Endothelial cell of umbilical vein (primary cell): Measurements from ENCODE around the gene FGR. TPM values are rescaled to one million over a fixed set of nuclear protein-coding genes. Genes with fewer than 3 reads are reported as not detected.

Experiments
- BruUV-seq: library from RNA; stranded (reverse); fragments of 400-500 nt; replicated peaks from 2 replicates; lab custom pipeline; 2021; lab: Mats Ljungman, UMichigan
- CTCF ChIA-PET: fragments of 300-600, 350-600 bp; sonication (Branson Sonifier 250); formaldehyde crosslinking; loops from one replicate; lab custom pipeline; 2021; ENCODE audit warnings: antibody characterized with exemption, inconsistent platforms; lab: Charles Lee
- POLR2A ChIA-PET: fragments of 300-600, 350-600 bp; sonication (Branson Sonifier 250); formaldehyde crosslinking; loops from one replicate; lab custom pipeline; 2021; ENCODE audit warnings: antibody characterized with exemption, inconsistent platforms; lab: Charles Lee
- DNase-seq: peaks from one replicate; pipeline ENCODE4 v3.0.0-alpha.2; 2011; ENCODE audit warnings: low read depth, low spot score
- FAIRE-seq: peaks from 2 replicates; lab custom pipeline; 2011; peaks lifted over from hg19 to GRCh38; lab: Jason Lieb, UNC
- H2AFZ ChIP-seq: 2 replicates; pipeline ENCODE4 v1.6.0; 2012; ENCODE audit warnings: low read depth, low read length, control low read depth, inconsistent platforms
- H3K27ac ChIP-seq: 2 replicates; pipeline ENCODE4 v1.5.1; 2011; ENCODE audit warnings: low read depth, mild to moderate bottlenecking, control low read depth, low read length, moderate library complexity; ENCODE audit not compliant: insufficient read depth
- H3K27me3 ChIP-seq, 2 experiments: 2 replicates each; pipeline versions ENCODE4 v1.6.0 to v1.6.1; 2011; ENCODE audit warnings: low read length in 2 of 2, mixed read lengths in 1 of 2; ENCODE audit not compliant: control insufficient read depth in 2 of 2, insufficient read depth in 2 of 2
- H3K36me3 ChIP-seq, 2 experiments: 2 replicates in 1 of 2; 3 replicates in 1 of 2; pipeline ENCODE4 v1.5.1; 2011; ENCODE audit warnings: low read length in 2 of 2, mild to moderate bottlenecking in 1 of 2, moderate library complexity in 1 of 2; ENCODE audit not compliant: control insufficient read depth in 2 of 2, insufficient read depth in 2 of 2; ENCODE audit errors: extremely low read depth in 1 of 2
- H3K4me1 ChIP-seq: 3 replicates; pipeline ENCODE4 v1.5.1; 2011; ENCODE audit warnings: mild to moderate bottlenecking, low read length; ENCODE audit not compliant: control insufficient read depth, insufficient read depth; ENCODE audit errors: extremely low read depth
- H3K4me2 ChIP-seq: 2 replicates; pipeline ENCODE4 v1.6.1; 2011; ENCODE audit warnings: low read length, control low read depth, mixed read lengths; ENCODE audit not compliant: insufficient read depth
- H3K4me3 ChIP-seq, 3 experiments: fragments of 200-600 bp in 1 of 3; sonication (generic), shearing (Covaris generic) in 1 of 3; replicated peaks in 1 of 3; 2 replicates each; pipeline ENCODE4 v1.5.1; 2011 to 2016; ENCODE audit warnings: control low read depth in 3 of 3, low read length in 3 of 3, mild to moderate bottlenecking in 2 of 3, inconsistent platforms in 1 of 3, low read depth in 1 of 3, moderate library complexity in 1 of 3; ENCODE audit not compliant: insufficient read depth in 1 of 3
- H3K79me2 ChIP-seq: 2 replicates; pipeline ENCODE4 v1.6.0; 2012; ENCODE audit warnings: low read length, inconsistent platforms; ENCODE audit not compliant: control insufficient read depth, insufficient read depth
- H3K9ac ChIP-seq: replicated peaks from 2 replicates; pipeline ENCODE3; 2011; ENCODE audit warnings: low read length, control low read depth; ENCODE audit not compliant: insufficient read depth; ENCODE audit errors: extremely low read depth
- H3K9me1 ChIP-seq: replicated peaks from 3 replicates; pipeline ENCODE4 v1.6.0; 2011; ENCODE audit warnings: mild to moderate bottlenecking, low read length; ENCODE audit not compliant: control insufficient read depth, insufficient read depth; ENCODE audit errors: extremely low read depth
- H3K9me3 ChIP-seq: replicated peaks from 2 replicates; pipeline ENCODE4 v1.5.1; 2012; ENCODE audit warnings: low read length, inconsistent platforms; ENCODE audit not compliant: control insufficient read depth, insufficient read depth
- H4K20me1 ChIP-seq: replicated peaks from 2 replicates; pipeline ENCODE3; 2011; ENCODE audit warnings: mild to moderate bottlenecking, low read length; ENCODE audit not compliant: control insufficient read depth, insufficient read depth; ENCODE audit errors: extremely low read depth
- CTCF ChIP-seq, 2 donors: IDR thresholded peaks; 1 replicate in 1 of 2; 2 replicates in 1 of 2; pipeline ENCODE4 v1.5.1; 2011; ENCODE audit warnings: low read length in 2 of 2, mild to moderate bottlenecking in 2 of 2, moderate library complexity in 2 of 2, control low read depth in 1 of 2, inconsistent platforms in 1 of 2, low read depth in 1 of 2; ENCODE audit not compliant: insufficient read depth in 1 of 2; ENCODE audit errors: extremely low read depth in 1 of 2
- EZH2 ChIP-seq: IDR thresholded peaks from 2 replicates; pipeline ENCODE4 v1.6.1; 2012; ENCODE audit warnings: borderline replicate concordance, low read depth, mild to moderate bottlenecking, moderate library complexity, low read length, inconsistent platforms; ENCODE audit not compliant: severe bottlenecking
- FOS ChIP-seq: IDR thresholded peaks from 2 replicates; pipeline ENCODE4 v1.6.1; 2011; ENCODE audit warnings: mild to moderate bottlenecking, low read length, moderate library complexity, borderline replicate concordance; ENCODE audit not compliant: insufficient read depth
- GATA2 ChIP-seq: IDR thresholded peaks from 2 replicates; pipeline ENCODE4 v1.7.0; 2011; ENCODE audit warnings: low read depth, mild to moderate bottlenecking, moderate library complexity, mixed read lengths, low read length; ENCODE audit not compliant: insufficient read length, insufficient read depth
- JUN ChIP-seq: IDR thresholded peaks from 2 replicates; pipeline ENCODE4 v1.6.1; 2011; ENCODE audit warnings: borderline replicate concordance, low read depth; ENCODE audit not compliant: insufficient read length, insufficient read depth
- MAX ChIP-seq: IDR thresholded peaks from 2 replicates; pipeline ENCODE4 v1.6.1; 2011; ENCODE audit not compliant: insufficient read depth, insufficient read length
- MYC ChIP-seq: IDR thresholded peaks from one replicate; pipeline ENCODE4 v1.6.1; 2011; ENCODE audit warnings: mild to moderate bottlenecking, low read depth, low read length
- POLR2A ChIP-seq: IDR thresholded peaks from 2 replicates; pipeline ENCODE4 v1.6.1; 2012; ENCODE audit warnings: low read depth, mild to moderate bottlenecking, control low read depth, low read length
- POLR2AphosphoS5 ChIP-seq: IDR thresholded peaks from 2 replicates; pipeline ENCODE4 v1.6.1; 2012; ENCODE audit warnings: low read depth, mild to moderate bottlenecking, control low read depth, low read length, moderate library complexity; ENCODE audit not compliant: insufficient read depth
- dilution Hi-C: fragments of 300-500 bp; cut with MboI; formaldehyde crosslinking; loops from one replicate; pipeline ENCODE4 v1.15.0; 2019; ENCODE audit warnings: low sequenced_read_pairs; ENCODE audit not compliant: extremely low pct_ligation_motif_present
- intact Hi-C: fragments of 100-400 bp; cut with micrococcal nuclease; formaldehyde crosslinking; loops from one replicate; pipeline ENCODE4 v1.10.0; 2022
- polyA plus RNA-seq, 4 experiments: library from polyadenylated mRNA; depleted of rRNA in 3 of 4; stranded (reverse) in 3 of 4; unstranded in 1 of 4; fragments of >200 nt; gene quantifications; 2 replicates each; pipeline versions ENCODE4 v1.2.1 to v1.2.3, GENCODE V29; 2011 to 2012; ENCODE audit warnings: missing spikeins in 1 of 4
- total RNA-seq: library from RNA; stranded (reverse); gene quantifications from 2 replicates; pipeline ENCODE4 v1.2.3, GENCODE V29; 2021

Gene FGR
- total and polyA plus RNA-seq, 2 donors (not counting 3 experiments of a cell fraction or from before 2014, with no cell fraction given) = 0.18 TPM; not detected in 1

GRCh38 chr1:27596261-27596660 lies 38.7 kb downstream of the FGR start:
- TF ChIP-seq MAX = no peak
- no peak for TF ChIP-seq FOS
- TF ChIP-seq CTCF (IDR thresholded peaks at IDR 0.05; ENCODE audit: extremely low read depth in 1 of 2, insufficient read depth in 1 of 2, low read depth in 1 of 2, low read length in 2 of 2) = no peak
- Histone ChIP-seq H4K20me1 (no peaks in the 10 kb centered on the region), H3K9ac (no peak overlapping the region), H3K9me1 (no peaks in the 10 kb centered on the region), H3K27ac (no peak overlapping the region), H3K27me3 (no peaks in the 10 kb centered on the region), H3K4me1 (peaks cover 16% of the 10 kb centered on the region), H3K79me2 (peaks cover 15% of the 10 kb centered on the region), H3K36me3 (peaks cover 0 to 5% of the 10 kb centered on the region in 2 experiments), H3K4me2 (no peak overlapping the region), H3K4me3 (no peak overlapping the region), H2AFZ (no peak overlapping the region), H3K9me3 (no peaks in the 10 kb centered on the region)
- FAIRE-seq (no peak), DNase-seq (no peak)
- ChIA-PET POLR2A (no interaction called here), CTCF (interaction anchor here (1.2 to 4.2 kb wide), 3 partner anchors 16 to 231 kb away, joined by 3 to 27 read pairs (median 3); no protein-coding TSS in a partner anchor)
- intact Hi-C loops = no loop called here
- BruUV-seq = no TSS peak
- dilution Hi-C loops = loop anchor here (25.0 kb wide), 1 partner anchor 184 kb away; no protein-coding TSS in a partner anchor

- FAIRE-seq (no peak), DNase-seq (no peak)
- TF ChIP-seq MAX (no peak), MYC (no peak), CTCF (IDR thresholded peaks at IDR 0.05; ENCODE audit: extremely low read depth in 1 of 2, insufficient read depth in 1 of 2, low read depth in 1 of 2, low read length in 2 of 2) (no peak), POLR2A (no peak), FOS (no peak), POLR2AphosphoS5 (no peak), GATA2 (no peak), EZH2 (no peak), JUN (no peak)
- H3K27ac ChIP-seq = no peak overlapping the region
- H2AFZ ChIP-seq = no peak overlapping the region
- H3K79me2 ChIP-seq = peaks cover 12% of the 10 kb centered on the region
- H3K4me3 ChIP-seq = no peak overlapping the region
- no peaks in the 10 kb centered on the region for H4K20me1 ChIP-seq
- no peaks in the 10 kb centered on the region for H3K27me3 ChIP-seq
- POLR2A ChIA-PET = no interaction called here
- H3K36me3 ChIP-seq = peaks cover 0 to 5% of the 10 kb centered on the region in 2 experiments
- BruUV-seq = no TSS peak
- no peak overlapping the region for H3K4me2 ChIP-seq
- no peaks in the 10 kb centered on the region for H3K9me3 ChIP-seq
- H3K4me1 ChIP-seq = peaks cover 16% of the 10 kb centered on the region
- intact Hi-C loops (no loop called here), dilution Hi-C loops (loop anchor here (25.0 kb wide), 1 partner anchor 183 kb away; no protein-coding TSS in a partner anchor)
- H3K9me1 ChIP-seq = no peaks in the 10 kb centered on the region
- no peak overlapping the region for H3K9ac ChIP-seq
- CTCF ChIA-PET = interaction anchor here (0.7 to 4.2 kb wide), 3 partner anchors 27 to 67 kb away, joined by 3 to 27 read pairs (median 3); no protein-coding TSS in a partner anchor
Measured at GRCh38 chr1:27595597-27595996, 39.4 kb downstream of the FGR start.
